GM19193 (cell line): ENCODE data around the gene FANCG.

Experiments
- POLR2A ChIP-seq: IDR thresholded peaks from 4 replicates; pipeline ENCODE4 v1.6.1; 2011; ENCODE audit not compliant: insufficient read depth, insufficient read length; ENCODE audit errors: extremely low read depth

FANCG gene

DNA sequence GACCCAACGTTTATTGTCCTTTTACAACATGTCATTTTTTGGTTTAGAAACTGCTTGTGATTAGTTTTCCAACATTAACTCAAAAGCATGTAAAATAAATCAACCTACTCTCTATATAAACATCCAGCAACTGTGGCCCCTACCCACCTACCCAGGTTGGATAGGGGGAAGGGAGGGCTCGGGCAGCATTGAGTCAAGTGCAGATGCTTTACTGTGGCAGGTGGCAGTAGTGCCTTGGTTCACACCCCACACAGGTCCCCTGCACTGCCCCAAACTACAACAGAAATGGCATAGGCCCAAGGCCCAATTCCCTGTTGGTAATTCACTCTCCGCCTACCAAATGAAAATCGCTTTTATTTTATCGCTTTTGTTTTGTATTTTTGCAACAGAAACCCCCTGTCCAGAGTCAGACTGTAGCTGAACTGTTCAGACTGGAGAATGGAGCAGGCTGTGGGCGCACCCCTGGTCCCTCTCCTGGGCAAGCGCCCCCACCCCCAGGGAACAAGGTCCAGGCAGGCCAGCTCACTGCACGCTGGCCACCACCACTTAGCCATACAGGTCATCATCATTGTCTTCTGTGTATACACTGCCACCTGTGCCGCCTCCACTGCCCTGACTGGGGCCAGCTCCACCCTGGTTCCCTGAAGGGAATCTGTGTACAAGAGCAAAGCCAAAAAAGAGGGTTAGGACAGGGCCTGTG lies 23.0 kb downstream of the FANCG start:
- no peak for TF ChIP-seq POLR2A

DNA sequence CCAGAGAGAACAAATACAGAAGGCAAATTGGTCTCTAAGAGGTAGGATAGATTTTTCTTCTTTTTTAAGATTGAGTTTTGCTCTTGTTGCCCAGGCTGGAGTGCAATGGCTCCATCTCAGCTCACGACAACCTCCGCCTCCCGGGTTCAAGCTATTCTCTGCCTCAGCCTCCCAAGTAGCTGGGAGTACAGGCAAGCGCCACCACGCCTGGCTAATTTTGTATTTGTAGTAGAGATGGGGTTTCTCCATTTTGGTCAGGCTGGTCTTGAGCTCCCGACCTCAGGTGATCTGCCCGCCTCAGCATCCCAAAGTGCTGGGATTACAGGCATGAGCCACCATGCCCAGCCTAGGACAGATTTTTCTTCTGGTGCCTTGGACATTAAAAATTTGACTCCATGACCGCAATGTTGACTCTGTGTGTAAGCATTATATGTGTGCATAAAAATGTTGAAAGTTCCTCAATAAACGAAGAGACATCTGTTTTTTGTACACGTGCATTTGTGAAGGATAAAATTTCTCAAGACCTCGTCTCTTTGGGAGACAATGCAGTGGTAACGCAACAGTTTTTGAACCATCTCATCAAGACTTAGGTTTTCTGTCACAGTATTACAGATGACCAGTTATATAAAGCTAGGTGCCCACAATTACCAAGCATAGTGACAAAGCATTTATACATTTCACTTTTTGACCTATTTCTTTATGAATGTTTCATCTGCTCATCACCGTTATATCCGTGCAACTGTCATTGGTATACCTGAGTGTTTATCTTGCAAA lies 24.7 kb downstream of the FANCG start:
- no peak for TF ChIP-seq POLR2A

DNA sequence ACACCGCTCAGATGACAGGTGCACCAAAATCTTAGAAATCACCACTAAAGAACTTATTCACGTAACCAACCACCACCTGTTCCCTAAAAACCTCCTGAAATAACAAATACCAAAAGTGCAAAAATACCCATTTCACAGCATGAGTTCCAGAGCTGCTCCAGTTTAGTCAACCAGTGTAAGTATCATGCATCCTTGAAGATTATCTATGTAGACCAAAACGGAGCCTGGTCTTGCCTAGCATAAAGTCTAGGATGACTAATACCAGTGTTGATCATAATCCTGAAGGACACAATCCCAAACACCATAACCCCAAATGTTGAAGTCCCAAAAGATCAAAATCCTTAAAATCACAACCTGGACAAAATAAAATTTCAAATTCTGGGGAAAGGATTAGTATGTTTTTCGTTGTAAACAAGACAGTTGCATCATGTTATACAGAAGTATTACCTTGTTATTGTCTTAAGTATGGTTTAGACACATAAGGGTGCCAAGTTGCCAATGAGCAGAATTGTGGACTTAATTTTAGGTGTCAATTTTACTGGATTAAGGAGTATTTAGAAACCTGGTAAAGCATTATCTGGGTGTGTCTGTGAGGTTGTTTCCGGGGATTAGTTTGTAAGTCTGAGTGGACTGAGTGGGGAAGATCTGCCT lies 25.4 kb downstream of the FANCG start:
- TF ChIP-seq POLR2A, result no peak

DNA sequence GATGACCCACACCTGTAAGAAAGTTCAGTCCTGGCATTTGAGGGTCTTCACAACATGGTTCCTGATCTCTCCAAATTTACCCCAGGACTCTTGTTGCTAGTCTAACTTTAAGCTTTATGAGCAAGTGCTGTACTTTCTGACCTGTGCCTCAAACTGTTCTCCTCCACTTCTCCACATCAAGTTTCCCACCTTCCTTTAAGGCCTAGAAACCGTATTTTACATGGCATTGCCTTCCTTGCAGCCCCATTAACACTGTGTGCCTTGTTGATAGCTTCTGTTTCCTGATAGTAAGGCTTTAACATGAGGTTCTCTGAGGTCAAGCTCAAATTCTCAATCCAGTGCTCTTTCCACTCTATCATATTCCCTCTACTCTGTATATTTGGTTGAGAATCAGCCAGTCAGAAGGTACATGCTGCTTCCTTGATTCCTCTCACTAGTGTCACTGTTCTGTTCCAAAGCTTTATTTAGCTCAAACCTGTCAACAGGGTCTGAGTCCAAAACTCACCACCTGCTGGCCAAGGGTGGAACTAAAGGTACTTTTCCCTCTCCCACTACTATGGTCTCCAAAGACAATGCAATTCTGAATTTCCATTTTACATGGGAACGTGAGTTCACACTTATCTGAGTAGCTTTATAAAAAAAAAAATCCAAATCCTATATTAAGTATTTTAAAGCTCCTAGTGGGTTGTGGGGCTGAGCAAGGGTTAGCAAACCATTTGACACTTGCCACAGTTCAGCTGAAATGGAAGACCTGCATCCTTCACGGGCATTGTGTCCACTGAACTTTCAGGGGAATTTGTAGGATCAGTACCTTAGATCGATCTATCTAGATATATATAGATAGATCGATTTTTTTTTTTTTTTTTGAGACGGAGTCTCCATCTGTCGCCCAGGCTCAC lies 28.4 kb downstream of the FANCG start:
- no peak for TF ChIP-seq POLR2A

DNA sequence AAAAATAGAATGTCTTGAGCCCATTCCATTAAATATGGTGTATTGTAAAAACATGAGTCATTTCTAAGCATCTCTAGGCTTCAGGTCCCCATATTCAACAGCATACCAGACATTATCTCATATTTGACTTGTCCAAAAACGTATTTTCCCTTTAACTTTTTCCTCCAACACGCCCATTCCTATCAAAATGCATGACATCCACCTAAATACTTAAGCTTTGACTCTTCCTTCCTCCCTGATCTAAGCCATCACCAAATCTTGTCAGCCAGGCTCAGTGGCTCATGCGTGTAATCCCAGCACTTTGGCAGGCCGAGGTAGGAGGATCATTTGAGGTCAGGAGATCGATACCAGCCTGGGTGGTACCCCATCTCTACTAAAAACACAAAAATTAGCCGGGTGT lies 31.2 kb downstream of the FANCG start:
- no peak for TF ChIP-seq POLR2A

DNA sequence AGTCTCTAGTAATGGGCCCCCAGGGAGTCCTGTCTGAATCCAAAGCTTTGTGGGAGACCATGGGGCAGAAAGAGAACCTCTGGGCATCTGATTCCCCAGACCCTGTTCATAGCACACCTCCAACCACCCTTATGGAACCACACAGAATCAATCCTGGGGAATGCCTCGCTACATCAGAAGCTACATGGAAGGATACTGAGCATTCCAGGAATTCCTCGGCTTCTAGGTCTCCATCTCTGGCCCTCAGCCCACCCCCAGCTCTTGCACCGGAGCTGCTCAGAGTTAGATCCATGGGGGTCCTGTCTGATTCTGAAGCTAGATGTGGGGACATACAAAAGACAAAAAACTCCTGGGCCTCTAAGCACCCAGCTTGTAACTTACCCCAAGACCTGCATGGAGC lies 35.7 kb downstream of the FANCG start:
- TF ChIP-seq POLR2A, result no peak

DNA sequence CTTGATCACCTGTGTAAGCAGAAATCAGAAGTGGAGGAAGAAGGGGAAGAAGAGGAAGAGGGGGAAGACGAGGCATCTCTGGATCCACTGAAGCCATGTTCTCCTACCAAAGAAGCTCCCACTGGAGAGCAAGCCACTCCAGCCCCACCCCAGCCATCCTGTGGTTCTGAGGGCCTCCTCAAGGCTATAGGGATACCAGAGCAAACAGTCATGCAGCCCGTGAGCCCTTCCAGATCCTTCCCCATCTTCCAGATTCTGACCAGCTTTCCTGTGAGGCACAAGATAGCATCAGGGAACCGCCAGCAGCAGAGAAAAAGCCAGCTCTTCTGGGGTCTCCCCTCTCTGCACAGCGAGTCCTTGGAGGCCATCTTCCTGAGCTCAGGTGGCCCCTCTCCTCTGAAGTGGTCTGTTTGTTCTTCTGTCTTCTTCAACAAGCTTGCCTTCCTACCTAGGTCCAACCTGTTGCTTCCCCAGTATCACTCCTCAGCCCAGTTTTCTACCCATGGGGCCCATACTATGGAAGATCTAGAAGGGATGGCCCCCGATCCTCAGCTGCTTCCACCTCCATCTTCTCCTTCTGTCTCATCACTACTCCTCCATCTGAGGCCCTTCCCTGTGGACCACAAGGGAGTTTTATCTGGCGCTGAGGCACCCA lies 36.7 kb downstream of the FANCG start:
- TF ChIP-seq POLR2A, result no peak

DNA sequence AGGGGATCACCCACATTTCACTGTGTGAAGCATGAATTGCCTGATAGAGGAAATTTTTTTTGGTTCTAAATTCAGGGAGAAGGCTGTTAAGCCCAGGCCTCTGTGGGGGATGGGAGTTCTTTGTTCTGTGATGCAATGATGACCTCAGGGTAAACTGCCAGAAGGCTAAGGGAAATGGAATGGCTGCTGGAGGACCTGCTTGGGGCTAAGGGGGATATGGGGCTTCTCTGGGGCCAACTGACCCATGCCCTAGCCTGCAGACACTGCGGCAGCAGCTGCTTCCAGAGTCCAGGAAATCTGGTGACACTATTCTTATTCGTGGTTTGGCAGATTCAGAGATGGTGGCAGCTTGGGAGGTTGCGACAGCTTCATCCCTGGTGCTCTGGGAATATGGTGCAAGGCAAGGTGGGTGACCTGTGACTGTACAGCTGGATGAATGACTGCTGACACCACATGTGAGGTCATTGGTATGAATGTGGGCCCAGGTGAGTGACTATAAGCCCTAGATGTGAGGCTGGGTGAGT lies 37.6 kb downstream of the FANCG start:
- TF ChIP-seq POLR2A, result no peak

DNA sequence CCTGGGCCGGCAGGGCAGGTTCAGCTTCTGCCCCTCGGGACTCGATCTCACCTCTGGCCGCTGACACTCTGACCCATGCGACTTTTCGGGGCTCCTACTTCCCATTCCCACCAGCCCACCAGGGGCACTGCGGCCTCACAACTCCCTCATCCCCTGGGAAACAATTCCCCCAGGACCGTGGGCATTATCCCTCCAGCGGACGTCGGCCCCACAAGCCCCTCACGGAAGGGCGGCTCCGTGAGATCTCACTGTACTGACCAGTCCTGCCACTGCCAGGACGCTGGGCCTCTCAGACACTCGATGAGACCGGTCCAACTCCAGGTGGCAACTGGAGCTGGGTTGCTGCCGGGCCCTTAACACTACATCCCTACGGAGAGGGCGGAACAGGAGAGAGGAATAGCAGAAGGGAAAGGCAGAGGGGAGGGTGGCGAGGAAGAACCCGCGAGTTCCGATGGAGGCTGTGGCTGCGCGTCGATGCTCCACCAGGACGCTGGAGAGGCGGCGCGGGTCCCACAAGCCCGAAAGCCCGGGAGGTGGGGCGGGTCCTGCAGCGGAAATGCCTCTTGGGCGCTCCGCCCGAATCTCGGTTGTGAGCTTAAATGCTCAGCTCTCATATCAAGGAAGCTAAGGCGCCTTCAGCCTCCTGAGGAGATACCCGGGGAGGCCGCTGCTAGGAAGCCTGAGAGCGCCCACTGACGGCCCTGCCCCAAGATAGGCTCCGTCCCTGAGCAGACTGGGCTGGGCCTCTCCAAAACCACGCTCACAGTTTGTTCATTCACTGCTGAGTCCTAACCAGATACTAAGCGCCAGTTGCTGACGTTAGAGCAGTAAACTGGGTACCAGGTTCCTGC lies 43.7 kb downstream of the FANCG start:
- no peak for TF ChIP-seq POLR2A

DNA sequence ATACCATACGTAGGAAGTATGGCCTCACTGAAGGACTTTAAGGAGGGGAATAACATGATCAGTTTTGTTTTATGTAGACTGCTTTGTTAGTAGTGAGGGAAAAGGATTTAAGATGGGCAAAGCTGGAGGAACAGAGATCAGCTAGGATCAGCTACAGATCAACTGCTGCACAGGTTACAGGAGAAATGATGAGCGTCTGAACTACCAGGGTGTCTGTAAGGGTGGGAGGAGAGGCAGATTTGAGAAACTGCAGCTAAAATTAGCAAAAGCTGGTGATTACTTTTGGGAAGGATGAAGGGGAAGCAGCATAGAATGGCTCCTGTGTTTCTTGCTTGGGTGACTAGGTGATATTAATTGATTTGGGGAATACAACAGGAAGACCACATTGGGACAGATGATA lies 46.6 kb downstream of the FANCG start:
- TF ChIP-seq POLR2A, result no peak

DNA sequence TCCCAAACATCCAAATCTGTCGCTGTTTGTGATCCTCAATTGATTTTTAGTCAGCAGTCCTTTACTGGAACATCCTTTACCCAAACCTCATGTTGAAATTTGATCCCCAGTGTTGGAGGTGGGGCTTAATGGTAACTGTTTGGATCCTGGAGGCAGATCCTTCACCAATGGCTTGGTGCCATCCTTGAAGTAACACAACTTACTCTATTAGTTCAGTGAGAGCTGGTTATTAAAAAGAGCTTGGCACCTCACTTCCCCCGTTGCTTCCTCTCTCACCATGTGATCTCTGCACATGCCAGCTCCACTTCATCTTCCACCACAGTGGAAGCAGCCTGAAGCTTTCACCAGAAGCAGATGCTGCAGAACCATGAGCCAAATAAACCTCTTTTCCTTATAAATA lies 49.9 kb downstream of the FANCG start:
- no peak for TF ChIP-seq POLR2A

DNA sequence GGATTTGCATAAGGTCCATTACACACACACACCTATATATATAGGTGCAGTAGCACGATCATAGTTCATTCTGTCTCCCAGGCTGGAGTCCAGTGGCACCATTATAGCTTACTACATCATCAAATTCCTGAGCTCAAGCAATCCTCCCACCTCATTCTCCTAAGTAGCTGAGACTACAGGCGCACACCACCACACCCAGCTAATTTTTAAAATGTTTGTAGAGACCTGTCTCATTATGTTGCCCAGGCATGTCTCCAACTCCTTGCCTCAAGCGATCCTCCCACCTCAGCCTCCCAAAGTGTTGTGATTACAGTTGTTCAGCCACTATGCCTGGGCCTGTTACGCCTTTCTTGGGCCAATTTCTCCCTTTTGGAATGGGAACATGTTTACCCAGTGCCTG lies 50.5 kb downstream of the FANCG start:
- no peak for TF ChIP-seq POLR2A

DNA sequence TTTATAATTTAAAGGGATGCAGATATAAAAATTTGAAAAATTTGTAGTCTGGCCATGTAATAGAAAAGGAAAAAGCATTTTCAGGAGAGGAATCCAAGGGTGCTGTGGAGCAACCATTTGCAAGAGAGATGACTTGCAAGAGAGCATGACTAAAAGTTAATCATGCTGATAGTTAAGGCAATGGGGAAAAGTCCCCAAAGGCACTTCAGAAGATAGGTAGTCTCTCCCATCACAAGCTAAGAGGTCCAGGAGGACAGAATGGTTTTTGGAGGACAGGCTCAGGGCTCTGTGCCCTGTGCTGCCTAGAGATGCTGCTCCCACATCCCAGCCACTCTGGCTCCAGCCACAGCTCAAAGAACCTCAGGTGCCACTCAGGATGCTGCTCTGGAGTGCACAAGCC lies 51.4 kb downstream of the FANCG start:
- TF ChIP-seq POLR2A, result no peak
